NCI-H1694 treated with DMSO at 0.1 percent for 48 hours (cell line): ENCODE results near the gene MAP3K8.

Experiments
- DNase-seq: peaks from one replicate; lab custom pipeline; 2025; lab: John Stamatoyannopoulos, UW

MAP3K8 gene

DNA sequence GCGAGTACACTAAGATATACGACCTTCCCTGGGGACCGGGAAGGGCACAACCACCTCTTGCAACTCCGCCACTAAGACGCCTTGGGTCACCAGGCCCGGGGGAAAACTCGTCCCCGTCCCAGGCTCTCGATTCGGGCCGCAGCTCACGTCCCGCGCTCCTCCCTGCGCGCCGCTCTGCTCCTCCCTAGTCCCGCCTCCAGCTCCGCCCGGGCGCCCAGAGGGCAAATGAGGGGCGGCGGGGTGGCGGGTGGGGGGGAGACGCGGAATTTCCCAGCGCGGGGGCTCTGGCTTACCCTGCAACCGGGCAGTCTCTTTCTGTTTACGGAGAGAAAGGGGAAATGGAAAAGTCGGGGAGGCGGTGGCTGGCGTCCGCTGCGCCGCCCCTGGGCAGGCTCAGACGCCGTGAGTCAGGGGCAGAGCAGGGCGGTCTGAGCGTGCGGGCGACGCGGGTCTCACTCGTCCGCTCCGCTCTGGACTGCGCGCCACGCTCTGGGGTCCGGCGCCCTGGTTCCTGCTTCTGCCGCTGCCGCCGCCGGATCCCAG, at the start of gene MAP3K8:
Gene MAP3K8, plus strand, starts transcription at position 455 of the 543 bp plus-strand sequence. CDS start 4,755 bp downstream, outside the sequence.
- peak; percentile 37 for DNase-seq

DNA sequence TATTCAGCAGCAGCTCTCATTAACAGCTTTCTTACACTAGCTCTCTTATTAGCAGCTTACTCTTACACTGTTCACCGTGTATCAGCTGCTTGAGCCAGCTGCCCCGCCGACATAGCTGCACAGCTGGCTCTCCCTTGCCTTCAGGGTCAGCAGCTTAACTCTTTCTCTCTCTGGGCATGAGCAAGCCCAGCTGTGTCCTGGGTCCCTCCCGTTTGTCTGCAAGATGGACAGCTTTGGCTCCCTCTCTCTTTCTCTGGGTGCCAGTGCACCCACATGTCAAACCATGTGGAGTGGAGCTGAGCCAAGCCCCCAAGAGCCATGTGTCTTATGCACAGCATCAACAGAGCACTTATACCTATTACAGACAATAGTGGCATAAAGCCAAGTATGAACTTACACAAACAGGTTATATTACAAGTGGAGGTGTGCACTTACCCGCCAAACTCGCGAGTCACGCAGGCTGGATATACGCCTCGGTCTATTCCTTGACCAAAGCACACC, 49.2 kb upstream of the MAP3K8 start:
- DNase-seq = peak; percentile 43

DNA sequence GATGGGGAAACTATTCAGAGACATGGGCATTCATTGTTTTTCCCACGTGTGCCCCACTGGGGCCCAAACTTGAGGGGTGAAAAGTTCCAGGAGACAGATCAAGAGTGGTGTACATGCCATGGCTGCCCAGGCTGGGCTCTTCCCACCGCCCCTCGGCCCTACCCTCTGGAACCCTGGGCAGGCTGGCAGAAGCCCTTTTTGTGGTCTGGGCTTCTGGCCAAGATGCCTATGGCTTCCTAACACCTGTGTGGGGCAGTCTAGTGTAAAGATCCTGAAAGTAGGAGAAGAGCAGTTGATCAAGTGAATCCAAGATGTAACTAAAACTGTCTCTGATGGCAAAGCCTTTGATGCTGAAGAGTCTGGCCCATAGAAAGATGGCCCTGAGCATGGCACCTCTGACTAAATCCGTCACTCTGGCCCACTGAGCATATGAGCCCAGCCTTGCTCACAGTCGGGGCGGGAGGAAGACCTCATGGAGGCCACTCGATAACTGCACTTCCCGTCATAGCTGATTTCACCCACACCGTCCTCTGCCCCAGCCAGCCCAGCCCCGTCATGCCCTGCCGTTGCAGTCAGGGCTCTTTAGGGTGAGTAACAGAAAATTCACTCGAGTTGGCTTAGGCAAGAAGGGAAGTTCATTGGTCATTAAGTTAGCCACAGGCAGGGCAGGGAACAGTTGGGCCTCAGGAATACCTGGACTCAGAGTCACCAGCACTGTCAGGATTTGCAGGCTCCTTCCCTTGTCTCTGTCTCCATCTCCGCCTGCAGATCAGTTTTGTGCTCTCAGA, 47.0 kb upstream of the MAP3K8 start:
- DNase-seq = no peak

DNA sequence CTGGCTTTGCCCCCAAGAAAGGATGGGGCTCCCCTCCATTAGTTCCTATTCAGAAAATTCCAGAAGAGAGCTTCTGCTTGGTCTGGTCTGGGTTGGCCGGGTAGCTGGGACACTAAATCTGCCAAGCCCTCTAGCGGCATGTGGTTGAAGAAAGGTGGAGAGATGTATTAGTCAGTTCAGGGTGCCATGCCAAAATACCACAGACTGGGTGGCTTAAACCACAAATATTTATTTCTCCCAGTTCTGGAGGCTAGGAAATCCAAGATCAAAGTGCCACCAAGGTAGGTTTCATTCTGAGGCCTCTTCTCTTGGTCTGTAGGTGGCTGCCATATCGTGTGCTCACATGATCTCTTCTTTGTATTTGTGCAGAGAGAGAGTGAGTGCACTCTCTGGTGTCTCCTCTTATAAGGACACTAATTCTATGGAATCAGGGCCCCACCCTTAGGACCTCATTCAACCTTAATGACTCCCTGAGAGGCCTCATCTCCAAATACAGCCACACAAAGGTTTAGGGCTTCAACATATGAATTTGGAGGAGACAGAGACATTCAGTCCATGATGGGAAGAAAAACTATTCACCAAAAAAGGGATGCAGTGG, 46.2 kb upstream of the MAP3K8 start:
- DNase-seq = no peak

DNA sequence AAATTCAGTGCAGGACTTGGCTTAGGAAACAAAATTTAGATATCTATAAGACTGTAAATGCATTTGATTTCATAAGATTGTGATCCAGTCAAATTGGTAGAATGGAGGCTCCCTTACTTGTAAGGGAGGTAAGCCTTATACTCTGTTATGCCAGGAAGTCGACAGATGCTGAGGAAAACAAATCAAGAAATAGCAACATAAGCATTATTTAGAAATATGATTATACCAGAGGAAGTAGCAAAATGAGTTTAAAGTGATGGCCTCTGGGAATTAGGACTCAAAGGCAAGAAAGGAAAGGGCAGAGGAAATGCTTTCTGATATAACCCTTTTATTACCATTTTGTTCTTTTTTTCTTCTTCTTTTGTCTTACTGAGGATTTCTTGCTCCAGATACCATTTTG, 44.4 kb upstream of the MAP3K8 start:
- DNase-seq = no peak

DNA sequence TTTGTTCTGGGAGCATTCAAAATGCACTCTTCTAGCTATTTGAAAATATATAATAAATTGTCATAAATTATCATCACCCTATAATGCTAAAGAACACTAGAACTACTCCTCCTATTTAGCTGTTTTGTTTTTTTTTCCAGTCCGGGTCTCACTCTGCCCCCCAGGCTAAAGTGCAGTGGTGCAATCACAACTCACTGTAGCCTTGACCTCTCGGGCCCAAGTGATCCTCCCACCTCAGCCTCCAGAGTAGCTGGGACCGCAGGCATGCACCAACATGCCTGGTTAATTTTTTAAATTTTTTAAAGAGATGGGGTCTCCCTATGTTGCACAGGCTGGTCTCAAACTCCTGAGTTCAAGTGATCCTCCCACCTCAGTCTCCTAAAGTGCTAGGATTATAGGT, 43.8 kb upstream of the MAP3K8 start:
- DNase-seq = no peak

DNA sequence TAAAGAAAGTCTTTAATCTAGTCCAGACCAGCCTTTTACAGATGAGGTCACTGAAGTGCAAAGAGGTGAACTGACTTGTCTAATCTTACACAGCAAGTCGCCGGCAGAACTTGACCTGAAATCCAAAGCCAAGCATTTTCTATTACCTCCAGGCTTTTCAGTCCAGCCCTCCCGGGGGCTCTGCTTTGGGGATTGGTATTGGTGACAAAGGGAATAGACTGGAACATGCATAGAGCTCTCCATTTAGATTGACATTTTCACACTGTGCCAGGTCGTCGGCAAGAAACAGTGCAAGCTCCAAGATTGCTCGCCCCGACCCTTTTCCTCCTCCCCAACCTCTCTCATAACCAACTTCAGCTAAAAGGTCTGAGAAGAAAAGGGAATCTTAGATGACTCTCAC, 42.7 kb upstream of the MAP3K8 start:
- DNase-seq = no peak

DNA sequence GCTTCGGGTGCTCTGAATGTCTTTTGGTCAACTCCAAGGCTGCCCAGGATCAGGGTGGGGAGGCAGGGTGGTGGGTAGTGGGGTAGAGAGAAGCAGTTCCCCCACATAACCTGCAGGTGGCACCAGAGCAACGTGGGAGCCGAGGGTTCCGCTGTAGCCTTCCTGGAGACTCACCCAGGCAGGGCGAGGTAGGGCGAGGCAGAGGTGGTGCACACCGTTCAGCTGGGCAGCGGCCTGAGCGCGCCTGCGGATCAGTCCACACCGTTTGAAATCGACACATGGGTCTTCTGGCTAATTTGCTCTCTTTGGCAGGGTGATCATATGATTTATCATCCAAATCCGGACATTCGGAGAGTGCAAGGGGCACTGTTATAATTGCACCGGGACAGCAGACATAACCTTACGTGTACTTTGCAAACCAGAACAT, 41.4 kb upstream of the MAP3K8 start:
- DNase-seq = peak; percentile 42

DNA sequence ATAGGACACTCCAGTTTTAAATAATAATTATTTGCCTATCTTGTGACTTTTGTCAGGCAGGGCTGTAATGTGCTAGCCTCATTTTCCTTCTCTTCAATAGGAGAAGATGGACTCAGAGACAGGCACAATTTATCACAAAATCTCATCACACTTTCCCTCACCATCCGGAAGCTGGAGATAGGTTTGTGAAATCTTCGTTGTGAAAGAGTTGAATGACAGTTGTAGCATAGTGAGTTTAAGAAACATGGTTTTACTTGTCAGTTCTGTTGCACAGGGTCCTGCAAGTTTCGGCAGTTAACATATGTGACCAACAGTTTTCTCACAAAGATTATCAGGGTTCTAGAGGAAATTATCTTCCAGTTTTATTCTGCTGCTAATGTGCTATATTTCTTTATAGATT, 37.7 kb upstream of the MAP3K8 start:
- no peak for DNase-seq

DNA sequence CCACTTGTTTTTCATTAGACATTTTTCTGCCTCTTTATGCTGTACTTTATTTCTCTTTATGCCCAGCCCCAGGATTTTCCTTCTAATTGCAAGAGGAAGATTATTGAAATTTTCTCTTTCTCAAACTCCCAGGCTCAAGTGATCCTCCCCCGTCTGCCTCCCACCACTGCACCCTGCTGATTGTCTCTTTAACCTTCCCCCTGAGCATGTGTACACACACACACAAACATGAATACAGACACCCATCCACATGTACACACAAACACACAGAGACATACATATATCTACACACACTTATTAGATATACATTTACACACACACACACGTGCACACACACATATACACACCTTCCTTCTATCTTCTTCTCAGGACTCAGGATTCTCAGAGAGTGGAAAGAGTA, 37.3 kb upstream of the MAP3K8 start:
- no peak for DNase-seq

DNA sequence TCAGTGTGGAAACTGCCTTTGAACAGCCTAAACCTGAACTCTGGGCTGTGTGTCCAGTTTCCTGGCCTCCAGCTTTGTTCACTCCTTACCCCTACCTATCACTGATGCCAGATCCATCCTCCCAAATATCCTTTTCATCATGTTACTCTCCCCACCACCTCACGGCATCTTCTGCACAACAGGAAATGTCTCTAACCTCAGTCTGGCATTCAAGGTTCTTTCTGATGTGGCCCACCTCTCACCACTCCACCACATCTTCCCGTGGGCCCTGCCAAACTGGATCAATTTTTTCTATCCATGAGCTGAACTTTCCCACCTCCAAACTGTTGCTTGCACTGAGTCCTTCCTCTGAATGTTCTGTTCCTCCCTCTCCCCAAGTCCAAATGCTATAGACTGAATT, 35.8 kb upstream of the MAP3K8 start:
- DNase-seq = no peak

DNA sequence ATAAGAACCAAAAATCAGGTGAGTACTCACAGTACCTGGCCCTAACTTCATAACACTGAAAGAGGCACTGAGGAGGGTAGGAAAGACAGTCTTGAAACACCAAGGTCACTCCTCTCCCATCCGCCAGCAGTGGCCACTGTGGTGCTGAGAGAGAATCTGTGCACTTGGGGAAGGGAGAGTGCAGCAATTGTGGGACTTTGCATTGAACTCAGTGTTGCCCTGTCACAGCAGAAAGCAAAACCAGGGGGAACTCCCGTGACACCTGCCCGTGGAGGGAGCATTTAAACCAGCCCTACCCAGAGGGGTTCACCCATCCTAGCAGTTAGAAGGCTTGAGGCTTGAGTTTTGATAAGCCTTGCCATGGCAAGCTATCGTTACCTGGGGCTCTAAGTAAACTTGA, 35.2 kb upstream of the MAP3K8 start:
- DNase-seq = no peak

DNA sequence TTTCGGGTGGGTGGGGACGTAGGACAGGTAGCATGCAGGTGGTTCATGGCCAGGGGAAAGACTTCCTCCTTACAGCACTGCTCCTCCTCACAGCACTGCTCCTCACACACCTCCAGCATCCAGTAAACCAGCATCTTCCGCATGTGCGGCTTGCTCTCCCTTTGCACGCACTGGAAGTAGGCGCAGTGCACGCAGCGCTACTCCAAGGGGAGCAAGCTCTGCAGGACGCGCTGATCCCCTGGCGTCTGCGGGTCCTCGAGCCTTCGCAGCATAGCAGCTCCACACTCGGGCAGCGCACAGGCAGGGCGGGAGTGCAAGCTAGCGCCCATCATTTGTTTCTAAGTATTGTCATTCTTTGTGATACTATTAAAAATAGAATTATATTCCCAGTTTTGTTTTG, 30.5 kb upstream of the MAP3K8 start:
- DNase-seq = no peak

DNA sequence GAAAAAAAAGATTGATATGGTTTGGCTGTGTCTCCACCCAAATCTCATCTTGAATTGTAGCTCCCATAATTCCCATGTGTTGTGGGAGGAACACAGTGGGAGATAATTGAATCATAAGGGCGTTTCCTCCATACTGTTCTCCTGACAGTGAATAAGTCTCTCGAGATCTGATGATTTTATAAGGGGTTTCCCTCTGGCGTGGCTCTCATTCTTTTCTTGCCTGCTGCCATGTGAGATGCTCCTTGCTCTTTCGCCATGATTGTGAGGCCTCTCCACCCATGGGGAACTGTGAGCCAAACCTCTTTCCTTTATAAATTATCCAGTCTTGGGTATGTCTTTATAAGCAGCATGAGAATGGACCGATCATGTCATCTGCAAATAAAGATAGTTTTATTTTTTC, 29.4 kb upstream of the MAP3K8 start:
- DNase-seq = no peak

DNA sequence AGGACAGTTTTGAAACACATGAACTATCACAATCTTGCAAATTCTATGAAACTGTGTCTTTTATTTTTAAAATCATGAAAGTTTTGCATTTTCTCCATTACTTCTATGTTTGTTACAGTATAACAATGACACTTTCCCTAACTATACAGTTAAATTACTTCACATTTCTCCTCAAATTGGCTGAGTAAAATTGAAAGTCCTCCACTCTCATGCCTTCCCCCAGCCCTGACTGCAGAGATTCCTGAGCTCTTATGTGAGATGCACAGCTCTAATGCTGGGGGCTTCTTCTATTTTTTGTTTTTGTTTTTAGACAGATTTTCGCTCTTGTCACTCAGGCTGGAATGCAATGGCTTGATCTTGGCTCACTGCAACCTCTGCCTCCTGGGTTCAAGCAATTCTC, 22.7 kb upstream of the MAP3K8 start:
- DNase-seq = no peak

DNA sequence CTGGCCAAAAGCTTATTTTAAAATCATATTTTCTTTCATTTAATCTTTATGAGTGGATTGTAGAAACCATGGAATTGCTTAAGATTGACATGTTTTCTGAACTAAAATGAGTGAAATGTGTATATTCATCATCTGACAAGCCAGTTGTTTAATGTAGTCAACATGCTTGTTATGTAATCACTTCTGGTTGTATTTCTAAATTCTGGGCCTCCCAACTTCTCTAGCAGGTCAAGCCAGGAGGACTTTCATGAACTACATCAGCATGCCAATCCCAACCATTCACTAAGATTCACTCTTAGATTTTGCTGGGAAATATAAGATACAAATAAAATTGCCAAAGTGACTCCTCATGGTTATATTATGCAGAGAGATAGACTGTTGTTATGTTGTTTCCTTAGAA, 21.1 kb upstream of the MAP3K8 start:
- no peak for DNase-seq

DNA sequence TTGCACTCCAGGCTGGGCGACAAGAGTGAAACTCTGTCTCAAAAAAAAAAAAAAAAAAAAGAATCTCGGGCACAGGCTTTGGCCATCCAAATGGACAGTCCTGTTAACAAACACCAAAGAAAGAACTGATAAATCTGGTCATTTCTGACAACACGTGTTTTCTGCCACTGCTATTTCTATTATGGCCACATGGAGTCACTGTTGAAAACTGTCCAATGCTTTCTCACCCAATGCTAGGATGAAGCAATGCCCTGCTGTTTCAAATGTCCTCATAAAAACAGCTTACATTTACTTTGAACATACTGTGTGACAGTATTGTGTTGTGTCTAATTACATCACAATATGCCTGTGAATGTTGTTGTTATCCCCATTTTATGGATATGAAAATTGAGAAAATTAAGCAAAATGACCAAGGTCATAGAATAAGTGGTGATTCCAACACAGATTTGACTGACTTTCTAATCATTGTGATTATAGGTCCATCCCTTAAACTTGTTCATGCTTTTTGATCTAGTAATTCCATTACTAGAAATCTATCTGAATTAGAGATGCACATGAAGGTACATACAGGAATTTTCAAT, 19.9 kb upstream of the MAP3K8 start:
- DNase-seq = peak; percentile 36

DNA sequence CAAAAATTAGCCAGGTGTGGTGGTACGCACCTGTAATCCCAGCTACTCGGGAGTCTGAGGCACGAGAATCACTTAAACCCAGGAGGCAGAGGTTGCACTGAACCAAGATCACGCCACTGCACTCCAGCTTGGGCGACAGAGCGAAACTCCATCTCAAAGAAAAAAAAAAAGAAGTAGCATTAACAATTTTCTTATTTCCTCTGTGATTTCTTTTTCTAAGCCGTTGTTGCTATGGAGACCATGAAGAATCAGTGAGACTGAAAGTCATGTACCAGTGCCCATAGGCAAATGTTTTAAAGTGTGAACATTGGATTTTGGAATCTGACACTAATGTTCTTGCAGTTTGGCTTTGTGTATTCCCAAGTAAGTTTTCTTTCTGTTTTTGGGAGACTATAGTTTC, 18.4 kb upstream of the MAP3K8 start:
- DNase-seq = no peak

DNA sequence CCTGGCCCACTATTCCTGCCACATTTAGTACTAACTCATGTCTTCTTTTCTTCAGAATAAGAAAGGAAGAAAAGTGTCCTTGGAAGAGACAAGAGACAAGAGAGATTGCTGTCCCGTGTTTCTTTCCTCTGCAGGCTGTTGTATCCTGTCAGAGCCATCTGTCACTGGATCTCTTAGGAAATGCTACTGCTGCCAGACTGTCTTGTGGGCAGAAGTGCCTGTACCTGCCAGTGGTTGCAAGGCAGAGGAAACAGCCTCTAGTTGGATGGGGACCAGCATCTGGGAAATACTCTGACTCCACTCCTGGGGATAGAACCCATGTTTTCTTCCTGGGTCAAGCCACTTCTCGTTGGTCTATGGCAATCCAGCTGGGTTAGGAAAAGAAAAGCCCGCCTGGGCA, 16.7 kb upstream of the MAP3K8 start:
- DNase-seq = no peak

DNA sequence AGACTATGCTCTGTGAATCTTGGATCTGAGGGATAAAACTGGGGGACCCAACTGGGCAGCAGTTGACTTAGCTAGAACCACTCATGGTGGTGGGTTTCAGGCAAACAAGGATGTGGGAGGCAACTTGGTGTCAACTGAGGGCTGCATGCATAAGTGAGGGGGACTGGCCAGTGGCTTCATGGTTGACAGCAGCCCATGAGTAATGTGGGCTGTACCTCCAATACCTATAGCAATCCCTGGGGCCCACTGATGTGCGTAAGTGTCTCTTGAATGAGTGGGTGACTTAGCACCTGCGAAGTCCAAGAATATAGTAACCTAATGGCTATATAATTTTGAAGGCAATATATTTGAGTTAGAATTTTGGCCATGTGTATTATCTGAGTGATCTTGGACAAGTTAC, 13.7 kb upstream of the MAP3K8 start:
- no peak for DNase-seq

DNA sequence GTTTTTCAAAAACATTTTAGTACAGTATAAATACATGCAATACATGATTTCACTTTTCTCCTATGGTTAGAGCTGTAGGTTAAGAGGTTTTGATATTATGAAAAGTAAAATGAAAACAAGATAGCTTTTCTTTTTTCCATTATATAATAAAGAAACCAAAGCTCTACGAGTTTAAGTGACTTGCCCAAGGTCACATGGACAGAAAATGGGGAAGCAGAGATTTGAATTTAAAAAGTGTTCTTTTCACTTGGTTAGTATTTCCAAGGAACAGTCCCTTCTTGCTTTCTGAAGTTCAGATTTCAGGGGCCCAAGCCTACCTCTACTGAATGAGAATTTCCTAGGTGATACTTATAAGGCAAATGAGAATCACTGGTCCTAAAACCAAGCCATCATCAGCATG, 13.2 kb upstream of the MAP3K8 start:
- no peak for DNase-seq

DNA sequence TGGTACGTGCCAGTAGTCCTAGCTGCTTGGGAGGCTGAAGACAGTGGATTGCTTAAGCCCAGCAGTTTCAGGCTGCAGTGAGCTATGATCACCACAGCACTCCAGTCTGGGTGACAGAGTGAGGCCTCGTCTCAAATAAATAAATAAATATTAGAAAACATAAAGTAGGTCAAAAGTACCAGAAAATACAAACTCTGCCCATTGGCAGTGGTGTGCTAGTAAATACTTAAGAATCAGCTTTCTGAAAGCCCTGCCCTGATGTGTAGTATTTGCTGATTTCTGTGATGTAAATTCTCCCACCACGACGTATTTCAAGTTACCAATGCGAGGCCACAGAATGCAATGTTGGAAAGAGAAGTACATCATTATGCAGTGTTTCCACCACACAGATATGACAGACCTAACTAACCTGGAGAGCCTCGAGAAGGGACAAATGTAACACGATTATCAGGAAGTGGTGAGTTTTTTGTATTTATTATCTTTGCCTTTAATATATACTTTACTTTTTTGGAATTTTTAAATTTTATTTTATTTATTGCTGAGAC, 11.8 kb upstream of the MAP3K8 start:
- no peak for DNase-seq
